NCI-H2171 (cell line): ENCODE measurements around the gene CD59.
"Not testable (repeated sequence)": the region's sequence is repeated elsewhere in the genome, so short reads cannot be mapped to it uniquely, and the experiment has no call there.

ENCODE experiments used
- DNase-seq: peaks from one replicate; lab custom pipeline; 2025; lab: John Stamatoyannopoulos, UW

CD59 gene

GRCh38 chr11:33713151-33713855 lies 22.9 kb downstream of the CD59 start:
- no peak for DNase-seq

GRCh38 chr11:33712436-33712835 lies 23.8 kb downstream of the CD59 start:
- peak; percentile 36 for DNase-seq

- no peak for DNase-seq
Measured at GRCh38 chr11:33709466-33709865, 26.8 kb downstream of the CD59 start.

GRCh38 chr11:33708985-33709384 lies 27.2 kb downstream of the CD59 start:
- DNase-seq: no peak

GRCh38 chr11:33707831-33708230 lies 28.4 kb downstream of the CD59 start:
- DNase-seq: not testable (repeated sequence)

DNA sequence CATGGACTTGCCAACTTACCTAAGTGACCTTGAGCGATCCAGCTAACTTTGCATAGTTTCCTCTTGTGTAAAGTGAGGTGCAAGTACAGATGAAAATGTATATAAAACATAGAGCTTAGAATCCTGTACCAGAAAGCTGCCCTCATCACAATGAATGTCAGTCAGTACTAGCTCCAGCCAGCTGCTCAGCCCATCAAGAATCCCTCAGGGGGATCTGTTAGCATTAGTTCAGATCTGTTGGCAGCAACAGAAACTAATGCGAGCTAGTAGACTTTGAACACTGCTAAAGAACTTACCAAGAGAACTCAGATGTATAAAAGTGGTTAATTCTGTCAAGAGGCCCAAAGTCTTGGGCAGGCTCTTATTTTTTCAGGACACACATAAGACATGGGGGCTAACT lies 29.3 kb downstream of the CD59 start:
- DNase-seq: no peak

GRCh38 chr11:33706546-33706945 lies 29.7 kb downstream of the CD59 start:
- DNase-seq: no peak

DNA sequence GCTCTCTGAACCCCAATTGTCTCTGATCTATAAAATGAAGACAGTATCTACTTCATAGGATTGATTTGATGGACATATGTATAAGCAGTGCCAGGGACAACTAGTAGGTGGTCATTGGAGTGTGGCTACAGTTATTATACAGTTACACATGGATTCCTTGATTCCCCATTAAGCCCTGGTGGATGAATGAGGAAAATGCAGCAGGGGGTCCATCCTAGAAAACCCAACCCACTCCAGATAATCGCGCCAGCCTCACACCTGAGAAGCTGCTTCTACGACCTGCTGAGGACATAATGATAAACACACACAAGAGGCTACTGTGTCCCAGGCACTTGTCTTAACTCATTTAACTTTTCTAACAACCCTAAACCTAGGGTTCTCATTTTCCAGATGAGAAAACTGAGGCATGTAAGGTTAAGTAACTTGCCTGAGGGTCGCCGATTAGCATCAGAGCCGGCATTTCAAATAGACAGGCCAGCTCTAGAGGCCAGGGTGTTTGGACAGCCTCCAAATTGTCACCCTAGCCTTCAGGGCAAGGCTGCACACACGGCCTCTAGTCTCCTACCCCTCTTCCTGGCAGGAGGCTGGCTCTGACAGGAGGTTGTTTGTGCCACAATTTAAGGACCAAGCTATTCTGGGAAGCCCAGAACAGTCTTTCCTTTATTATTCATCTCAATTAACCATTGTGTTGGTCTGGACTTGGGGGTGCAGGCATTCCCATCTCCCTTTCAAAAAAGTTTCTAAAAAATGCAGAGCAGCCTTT lies 31.8 kb downstream of the CD59 start:
- no peak for DNase-seq

DNA sequence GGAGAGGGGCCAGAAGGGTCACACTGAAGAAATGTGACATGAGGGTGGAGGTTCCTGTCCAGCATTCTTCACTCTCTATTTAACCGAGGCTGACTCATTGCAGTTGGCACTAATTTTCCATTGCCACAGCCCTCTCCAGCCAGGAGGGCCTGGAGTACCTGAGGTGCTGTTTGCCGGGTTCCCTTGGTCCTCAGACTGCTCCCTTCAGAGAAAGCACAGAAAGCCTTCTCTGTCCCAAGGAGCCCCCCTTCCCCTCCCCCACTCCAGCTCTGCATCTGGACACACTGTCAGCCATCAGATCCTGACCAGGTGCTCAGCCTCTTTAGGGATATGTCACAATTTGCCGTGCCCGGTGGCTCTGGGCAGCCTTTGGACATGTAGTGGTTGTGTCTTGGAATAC lies 32.4 kb downstream of the CD59 start:
- no peak for DNase-seq

GRCh38 chr11:33703234-33703633 lies 33.0 kb downstream of the CD59 start:
- no peak for DNase-seq

DNA sequence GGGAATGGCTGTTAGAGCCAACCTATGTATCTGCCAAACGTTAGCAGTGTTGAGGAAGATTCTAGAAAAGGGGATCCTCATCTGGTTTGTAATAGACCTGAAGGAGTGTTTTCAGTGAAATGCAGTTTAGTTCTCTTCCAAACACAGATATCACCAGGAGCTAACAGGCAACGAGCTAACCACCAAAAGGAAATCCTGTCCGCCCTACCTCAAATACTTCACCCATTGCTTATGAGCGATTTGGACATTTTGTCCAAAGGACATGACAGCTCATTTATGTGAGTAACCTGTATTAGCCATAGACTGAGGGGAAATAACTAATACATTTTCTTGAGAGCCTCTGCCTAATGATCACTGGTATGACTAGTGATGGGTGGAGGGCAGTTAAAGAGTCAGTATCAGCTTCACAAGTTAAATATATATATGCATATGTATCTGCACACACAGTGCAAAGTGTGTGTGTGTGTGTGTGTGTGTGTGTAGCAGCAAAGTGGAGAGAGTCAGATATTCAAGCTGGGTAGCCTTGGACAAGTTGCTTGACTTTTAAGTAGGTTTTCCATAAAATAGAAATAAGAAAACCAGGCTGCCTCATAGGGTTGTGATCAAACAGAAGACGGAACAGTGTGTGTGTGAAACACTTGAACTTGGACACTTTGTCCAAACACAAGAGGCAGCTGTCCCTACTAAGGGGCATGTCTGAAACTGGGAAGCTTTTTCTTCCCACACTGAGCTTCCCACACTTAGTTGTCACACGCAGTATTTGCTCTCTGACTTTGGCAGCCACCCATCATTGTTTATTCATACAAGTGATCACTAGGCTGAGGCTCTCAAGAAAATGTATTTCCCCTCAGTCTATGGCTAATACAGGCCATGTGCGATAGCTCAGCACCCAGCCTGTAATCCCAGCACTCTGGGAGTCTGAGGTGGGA lies 34.7 kb downstream of the CD59 start:
- DNase-seq: no peak

DNA sequence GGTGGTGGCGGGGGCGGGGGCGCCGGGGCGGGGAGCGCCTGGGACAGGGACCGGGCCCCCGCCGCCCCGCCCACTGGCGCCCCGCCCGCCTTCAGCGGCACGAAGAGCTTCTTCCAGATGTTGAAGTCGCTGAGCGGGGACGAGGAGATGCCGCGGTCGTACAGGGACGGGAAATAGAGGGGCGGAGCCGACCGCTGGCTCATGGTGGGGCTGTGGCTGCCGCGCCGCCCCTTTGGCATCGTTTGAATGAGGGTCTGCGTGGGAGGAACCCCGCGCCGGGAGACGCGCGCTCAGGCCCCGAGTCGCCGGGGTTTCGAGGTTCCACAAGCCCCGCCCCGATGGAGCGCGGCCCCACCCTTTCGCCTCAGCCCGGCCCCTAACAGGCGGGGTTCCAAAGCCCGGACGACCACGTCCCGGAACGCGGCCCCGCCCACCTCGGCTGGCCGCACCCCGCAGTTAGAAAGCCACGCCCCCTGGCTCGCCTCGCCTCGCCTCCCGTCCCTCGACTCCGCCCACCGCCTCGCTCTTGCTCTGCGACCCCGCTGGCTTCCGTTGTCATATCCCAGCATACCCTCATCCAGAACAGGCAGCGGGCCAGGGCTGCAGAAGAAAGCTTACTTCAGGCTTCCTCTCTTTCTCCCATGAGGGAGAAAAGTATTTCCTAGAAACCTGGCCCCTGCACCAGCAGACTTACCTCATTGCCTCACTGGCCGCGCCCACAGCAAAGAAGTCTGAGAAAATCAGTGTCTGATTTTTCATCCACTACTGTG lies 35.5 kb downstream of the CD59 start, which contains the start of gene C11orf91:
C11orf91 (minus strand) TSS at position 325 of the 770 bp plus-strand sequence; CDS start at position 239, 86 bp downstream.
- DNase-seq: peak; percentile 100

DNA sequence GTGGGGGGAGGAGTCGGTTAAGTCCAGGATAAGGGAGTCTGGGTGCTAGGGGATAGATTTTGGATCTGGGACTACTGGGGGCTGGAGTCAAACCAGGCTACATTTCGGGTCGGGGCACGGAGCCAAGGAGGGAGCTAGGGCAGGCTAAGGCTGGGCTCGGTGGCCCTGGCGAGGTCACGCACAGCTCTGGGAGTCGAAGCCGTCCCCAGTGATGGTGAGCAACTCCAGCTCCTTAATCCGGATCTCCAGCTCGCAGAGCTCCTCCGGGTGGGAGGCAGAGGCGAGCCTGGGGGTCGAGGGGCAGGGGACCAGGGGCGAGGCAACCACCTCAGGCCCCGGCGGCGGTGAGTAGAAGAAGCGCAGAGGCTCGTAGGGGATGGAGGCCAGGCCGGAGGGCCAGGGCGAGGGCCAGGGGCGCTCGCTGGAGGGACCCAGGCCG lies 36.1 kb downstream of the CD59 start:
- DNase-seq: no peak

DNA sequence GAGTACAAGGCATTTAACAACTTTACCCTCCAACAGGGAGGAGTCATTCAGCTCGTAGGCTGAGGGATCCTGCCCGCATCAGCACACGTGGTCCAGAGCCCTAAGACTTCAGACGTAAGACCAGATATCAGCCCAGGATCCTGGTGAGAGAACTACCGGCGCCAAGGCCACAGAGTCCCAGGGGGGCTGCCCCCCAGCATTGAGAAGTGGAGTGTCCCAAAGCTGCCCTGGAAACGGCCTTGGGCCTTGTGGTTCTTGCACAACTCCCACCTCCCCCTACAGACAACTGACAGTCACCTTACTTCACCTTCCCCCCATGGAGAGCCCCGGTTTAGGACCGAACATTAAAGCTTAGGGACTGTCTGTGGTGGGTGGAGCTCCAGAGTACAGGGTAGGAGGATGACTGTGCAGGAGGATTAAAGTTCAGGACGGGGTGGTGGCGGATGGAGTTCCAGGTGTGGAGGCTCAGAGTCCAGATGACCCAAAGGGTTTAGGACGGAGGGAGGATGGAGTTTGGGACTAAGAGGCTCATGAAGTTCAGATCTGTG lies 36.6 kb downstream of the CD59 start:
- DNase-seq: no peak

DNA sequence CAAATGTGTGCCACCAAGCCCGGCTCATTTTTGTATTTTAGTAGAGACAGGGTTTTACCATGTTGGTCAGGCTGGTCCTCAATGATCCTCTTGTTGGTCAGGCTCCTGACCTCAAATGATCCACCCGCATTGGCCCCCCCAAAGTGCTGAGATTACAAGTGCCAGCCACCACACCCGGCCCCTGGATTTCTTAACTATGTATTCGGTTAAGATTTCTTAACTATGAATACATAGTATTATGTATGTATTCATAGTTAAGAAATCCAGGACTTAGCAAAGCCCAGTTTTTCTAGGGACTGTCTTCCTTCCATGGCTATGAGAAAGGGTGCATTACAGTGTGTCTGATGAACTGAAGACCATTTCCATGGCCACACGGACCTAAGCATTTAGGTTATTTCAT lies 37.3 kb downstream of the CD59 start:
- DNase-seq: no peak

DNA sequence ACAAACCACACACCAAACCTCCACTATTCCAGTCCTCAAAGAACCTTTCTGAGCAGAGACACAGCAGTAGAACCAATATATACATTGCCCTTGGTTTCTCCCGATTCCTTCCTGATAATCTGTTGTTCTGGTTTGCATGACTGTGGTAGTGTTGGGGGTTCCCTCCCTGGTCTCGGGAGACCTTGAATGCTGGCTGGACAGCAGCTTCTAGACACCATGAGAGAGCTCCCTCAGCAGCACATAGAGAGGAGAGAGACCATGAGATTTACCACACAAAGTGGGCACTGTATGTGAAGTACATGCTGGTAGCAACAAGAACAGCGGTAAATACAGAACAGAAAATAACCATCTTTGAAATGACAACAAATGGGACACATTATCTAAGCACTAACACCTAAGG lies 38.2 kb downstream of the CD59 start:
- no peak for DNase-seq

DNA sequence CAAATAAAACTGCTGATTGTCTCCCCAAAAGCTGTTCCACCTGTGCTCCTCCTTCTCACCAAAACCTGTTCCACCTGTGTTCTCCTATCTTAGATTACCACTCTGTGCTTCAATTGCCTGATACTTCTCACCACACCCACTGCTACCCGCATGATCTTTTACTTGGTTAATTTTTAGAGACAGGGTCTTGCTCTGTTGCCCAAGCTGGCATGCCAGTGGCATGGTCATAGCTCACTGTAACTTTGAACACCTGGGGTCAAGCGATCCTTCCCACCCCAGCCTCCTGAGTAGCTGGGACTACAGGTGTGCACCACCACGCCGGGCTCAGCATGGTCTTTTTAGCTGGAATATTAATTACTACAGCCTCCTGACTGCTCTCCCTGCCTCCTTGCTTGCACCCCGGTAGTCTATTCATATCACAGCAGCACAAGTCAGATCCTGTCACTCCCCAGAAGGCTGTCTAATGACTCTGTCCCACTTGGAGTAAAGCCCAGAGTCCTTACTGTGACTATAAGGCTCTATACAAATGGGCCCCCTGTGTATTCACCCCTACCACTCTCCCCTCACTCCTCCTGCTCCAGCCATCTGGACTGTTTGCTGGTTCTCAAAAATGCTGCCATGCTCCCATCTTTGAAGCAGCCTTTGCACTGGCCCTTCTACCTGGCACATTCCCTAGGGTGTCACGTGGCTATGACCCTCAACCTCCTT lies 39.1 kb downstream of the CD59 start:
- peak; percentile 89 for DNase-seq

GRCh38 chr11:33696411-33696810 lies 39.8 kb downstream of the CD59 start:
- no peak for DNase-seq

GRCh38 chr11:33695051-33695566 lies 41.1 kb downstream of the CD59 start:
- no peak for DNase-seq

DNA sequence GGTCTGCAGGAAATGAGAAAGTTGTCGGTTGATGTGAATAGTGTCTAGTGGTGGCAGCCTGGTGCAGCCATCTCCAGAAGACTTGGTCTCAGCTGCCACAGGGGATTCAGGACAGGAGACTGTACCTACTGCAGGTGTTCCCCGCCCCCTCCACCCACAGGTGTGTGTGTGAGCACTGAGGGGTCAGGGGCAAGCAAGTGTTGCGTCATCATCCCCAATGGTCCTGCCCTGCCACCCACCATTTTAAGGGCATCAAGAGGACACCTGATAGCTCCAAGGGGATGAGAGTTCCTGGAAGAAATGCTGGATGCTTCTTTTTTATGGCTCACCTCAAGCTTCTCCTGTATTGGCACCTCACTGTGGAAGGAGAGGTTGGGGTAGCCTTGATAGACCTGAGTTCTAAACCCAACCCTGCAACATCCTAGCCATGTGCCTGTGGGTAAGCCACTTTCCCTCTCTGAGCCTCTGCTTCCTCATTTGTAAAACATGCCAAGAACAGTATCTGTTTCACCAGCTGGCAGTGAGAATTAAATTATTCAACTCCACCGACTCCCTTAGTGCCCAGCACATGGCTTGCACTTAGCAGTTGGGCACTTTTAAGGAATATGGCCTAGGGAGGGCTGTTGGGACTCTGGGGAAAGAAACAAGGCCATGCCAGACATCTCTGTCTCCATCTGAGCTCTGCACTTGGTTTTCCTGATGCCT lies 41.7 kb downstream of the CD59 start:
- DNase-seq: peak; percentile 80
